ENCODE measurements around the gene ST8SIA1. TPM values are rescaled to one million over a fixed set of nuclear protein-coding genes. Genes with fewer than 3 reads are reported as not detected.
A peak's percentile ranks its signal among the peaks of the same experiment; 100 is the strongest.

The ST8SIA1 gene
- total and polyA plus RNA-seq, 5 donors from 2014 or later = 1.2 to 39.4 (median 3.3) TPM

DNA sequence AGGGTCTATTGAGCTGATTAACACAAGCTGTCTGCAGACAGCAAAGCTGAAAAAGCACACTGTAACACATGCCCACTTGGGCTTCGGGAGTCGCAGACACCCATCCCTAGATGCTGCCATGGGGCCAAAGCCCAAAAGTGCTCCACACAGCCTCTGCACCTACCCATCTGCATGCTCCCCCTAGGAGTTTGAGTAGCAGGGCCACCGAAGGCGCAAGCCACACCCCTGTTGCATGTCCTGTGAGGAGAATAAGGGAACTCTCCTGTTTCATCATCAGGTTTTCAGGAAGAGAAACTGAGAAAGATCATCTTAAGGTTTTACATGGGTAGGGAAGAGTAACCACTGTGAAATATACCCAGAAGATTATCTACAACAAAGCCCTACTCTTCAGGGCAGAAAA is 5.6 kb upstream of the ST8SIA1 start:
- Mint-ChIP-seq H3K27ac (no peak overlapping the region), H3K4me3 (no peak overlapping the region), H3K36me3 (no peaks in the 10 kb centered on the region), H3K9me3 (peaks cover 0 to 15% (median 2%) of the 10 kb centered on the region in 7 donors), H3K4me1 (peaks cover 0 to 6% (median 5%) of the 10 kb centered on the region in 4 donors), H3K27me3 (peaks cover 5% of the 10 kb centered on the region)
- H3K9me3 ChIP-seq (ENCODE audit: control insufficient read depth in 2 of 2, low read length in 2 of 2) = no peaks in the 10 kb centered on the region
- H3K36me3 ChIP-seq (ENCODE audit: control insufficient read depth, insufficient read depth, low read length) = no peaks in the 10 kb centered on the region
- no peak for DNase-seq
- H3K27ac ChIP-seq (ENCODE audit: insufficient read depth, low read length, poor library complexity, severe bottlenecking) = no peak overlapping the region
- H3K27me3 ChIP-seq (ENCODE audit: control insufficient read depth, insufficient read depth, low read length) = no peaks in the 10 kb centered on the region
- no peak for ATAC-seq (ENCODE audit: low read depth in 2 of 2)
- H3K4me1 ChIP-seq (ENCODE audit: control insufficient read depth, insufficient read depth, low read length, poor library complexity, severe bottlenecking) = no peaks in the 10 kb centered on the region
- no peak overlapping the region for H3K4me3 ChIP-seq (ENCODE audit: low read depth, low read length)

DNA sequence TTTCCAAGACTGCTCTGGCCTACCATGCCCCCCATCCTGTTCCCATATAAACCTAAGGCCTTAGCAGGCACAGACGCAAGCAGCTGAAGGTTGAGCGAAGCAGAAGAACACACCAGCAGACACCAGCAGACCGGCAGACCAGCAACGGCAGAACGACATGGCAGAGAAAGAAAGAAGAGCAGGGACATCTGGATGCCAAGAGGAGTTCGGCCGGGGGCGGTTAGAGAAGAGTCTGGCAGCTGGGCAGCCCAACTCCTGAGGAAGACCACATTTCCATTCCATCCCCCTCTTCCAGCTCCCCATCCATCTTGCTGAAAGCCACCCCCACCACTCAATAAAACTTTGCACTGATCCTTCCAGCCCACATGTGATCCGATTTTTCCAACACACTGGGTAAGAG is 5.2 kb upstream of the ST8SIA1 start:
- Histone ChIP-seq H3K9me3 (ENCODE audit: control insufficient read depth in 2 of 2, low read length in 2 of 2) (no peaks in the 10 kb centered on the region), H3K4me1 (ENCODE audit: control insufficient read depth, insufficient read depth, low read length, poor library complexity, severe bottlenecking) (no peaks in the 10 kb centered on the region), H3K4me3 (ENCODE audit: low read depth, low read length) (no peak overlapping the region), H3K27me3 (ENCODE audit: control insufficient read depth, insufficient read depth, low read length) (no peaks in the 10 kb centered on the region), H3K36me3 (ENCODE audit: control insufficient read depth, insufficient read depth, low read length) (no peaks in the 10 kb centered on the region), H3K27ac (ENCODE audit: insufficient read depth, low read length, poor library complexity, severe bottlenecking) (no peak overlapping the region)
- DNase-seq (no peak), ATAC-seq (ENCODE audit: low read depth in 2 of 2) (no peak)
- Mint-ChIP-seq H3K27me3 (peaks cover 9% of the 10 kb centered on the region), H3K9me3 (peaks cover 0 to 15% (median 2%) of the 10 kb centered on the region in 7 donors), H3K27ac (no peak overlapping the region), H3K4me1 (peaks cover 0 to 10% (median 5%) of the 10 kb centered on the region in 4 donors), H3K36me3 (no peaks in the 10 kb centered on the region), H3K4me3 (no peak overlapping the region)

DNA sequence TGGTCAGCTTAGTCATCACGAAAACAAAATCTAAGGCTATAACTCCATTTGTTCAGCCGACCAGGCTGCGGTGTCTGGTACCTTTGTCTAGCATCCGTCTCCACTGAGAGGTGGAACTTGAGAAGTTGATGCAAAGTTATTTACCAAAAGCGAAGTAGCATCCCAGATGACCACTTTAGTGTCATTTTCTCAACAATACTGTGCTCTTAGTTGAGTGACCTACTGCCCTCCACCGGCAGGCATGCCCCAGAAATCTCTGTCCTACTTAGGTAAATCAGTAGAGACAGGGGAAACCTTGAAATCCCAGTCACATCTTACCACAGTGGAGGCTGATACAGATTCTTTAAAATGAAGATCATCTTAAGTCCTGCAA is 1.3 kb upstream of the ST8SIA1 start:
- Histone ChIP-seq H3K4me3 (ENCODE audit: low read depth, low read length) (peak overlapping the region; percentile 77), H3K4me1 (ENCODE audit: control insufficient read depth, insufficient read depth, low read length, poor library complexity, severe bottlenecking) (peaks cover 29% of the 10 kb centered on the region), H3K27me3 (ENCODE audit: control insufficient read depth, insufficient read depth, low read length) (no peaks in the 10 kb centered on the region), H3K36me3 (ENCODE audit: control insufficient read depth, insufficient read depth, low read length) (no peaks in the 10 kb centered on the region), H3K9me3 (ENCODE audit: control insufficient read depth in 2 of 2, low read length in 2 of 2) (no peaks in the 10 kb centered on the region), H3K27ac (ENCODE audit: insufficient read depth, low read length, poor library complexity, severe bottlenecking) (peak overlapping the region; percentile 74)
- no peaks in the 10 kb centered on the region for H3K36me3 Mint-ChIP-seq
- H3K27me3 Mint-ChIP-seq = peaks cover 10% of the 10 kb centered on the region
- no peak for DNase-seq
- H3K27ac Mint-ChIP-seq = peak overlapping the region; percentile 92 to 98 (median 94)
- no peak for ATAC-seq (ENCODE audit: low read depth in 2 of 2)
- H3K4me1 Mint-ChIP-seq = peaks cover 5 to 40% (median 32%) of the 10 kb centered on the region in 4 donors
- H3K9me3 Mint-ChIP-seq = peaks cover 0 to 2% (median 0%) of the 10 kb centered on the region in 7 donors
- H3K4me3 Mint-ChIP-seq = peak overlapping the region; percentile 90 to 96 (median 94)

DNA sequence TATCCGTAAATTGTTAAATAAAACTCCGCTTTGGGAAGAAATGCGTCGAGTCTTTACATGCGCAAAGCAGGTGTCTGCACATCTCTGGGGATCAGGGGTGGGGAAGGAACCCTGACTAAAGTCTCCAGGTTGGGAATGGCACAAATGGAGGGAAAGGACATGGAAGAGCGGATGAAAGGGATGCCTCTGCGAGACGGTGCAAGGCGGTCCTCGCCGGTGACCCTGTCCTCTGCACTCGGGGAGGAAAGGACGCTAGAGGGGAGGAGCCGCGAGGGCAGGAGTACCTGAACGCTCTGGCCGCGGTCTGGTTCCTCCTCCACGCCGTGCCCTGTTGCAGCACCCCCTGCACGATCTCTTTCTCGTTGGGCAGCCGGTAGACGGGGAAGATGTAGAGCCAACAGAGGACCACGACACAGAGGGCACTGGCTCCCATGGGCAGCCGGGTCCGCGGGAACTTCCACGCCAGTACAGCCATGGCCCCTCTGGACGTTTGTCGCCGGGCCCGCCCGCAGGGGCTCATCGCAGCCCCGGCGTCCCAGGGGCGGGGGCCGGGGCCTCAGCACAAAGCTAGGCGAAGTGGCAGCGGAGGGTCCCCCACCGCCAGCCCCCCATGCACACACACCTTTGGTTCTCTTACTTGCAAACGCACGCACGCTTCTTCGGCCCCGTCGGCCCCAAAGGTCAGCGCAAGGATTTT is 646 bp downstream of the ST8SIA1 start:
- peak; percentile 13 to 20 (median 15) for DNase-seq
- peak overlapping the region; percentile 73 to 96 (median 93) for H3K27ac Mint-ChIP-seq
- H3K27ac ChIP-seq (ENCODE audit: insufficient read depth, low read length, poor library complexity, severe bottlenecking) = peak overlapping the region; percentile 26
- peak overlapping the region; percentile 92 for H3K4me3 ChIP-seq (ENCODE audit: low read depth, low read length)
- H3K4me1 Mint-ChIP-seq = peaks cover 19 to 59% (median 50%) of the 10 kb centered on the region in 4 donors
- H3K36me3 ChIP-seq (ENCODE audit: control insufficient read depth, insufficient read depth, low read length) = no peaks in the 10 kb centered on the region
- H3K36me3 Mint-ChIP-seq = no peaks in the 10 kb centered on the region
- H3K4me3 Mint-ChIP-seq = peak overlapping the region; percentile 90 to 96 (median 94)
- peaks cover 47% of the 10 kb centered on the region for H3K4me1 ChIP-seq (ENCODE audit: control insufficient read depth, insufficient read depth, low read length, poor library complexity, severe bottlenecking)
- H3K9me3 Mint-ChIP-seq = no peaks in the 10 kb centered on the region
- no peak for ATAC-seq (ENCODE audit: low read depth in 2 of 2)
- peaks cover 10% of the 10 kb centered on the region for H3K27me3 Mint-ChIP-seq
- H3K27me3 ChIP-seq (ENCODE audit: control insufficient read depth, insufficient read depth, low read length) = no peaks in the 10 kb centered on the region
- no peaks in the 10 kb centered on the region for H3K9me3 ChIP-seq (ENCODE audit: control insufficient read depth in 2 of 2, low read length in 2 of 2)

DNA sequence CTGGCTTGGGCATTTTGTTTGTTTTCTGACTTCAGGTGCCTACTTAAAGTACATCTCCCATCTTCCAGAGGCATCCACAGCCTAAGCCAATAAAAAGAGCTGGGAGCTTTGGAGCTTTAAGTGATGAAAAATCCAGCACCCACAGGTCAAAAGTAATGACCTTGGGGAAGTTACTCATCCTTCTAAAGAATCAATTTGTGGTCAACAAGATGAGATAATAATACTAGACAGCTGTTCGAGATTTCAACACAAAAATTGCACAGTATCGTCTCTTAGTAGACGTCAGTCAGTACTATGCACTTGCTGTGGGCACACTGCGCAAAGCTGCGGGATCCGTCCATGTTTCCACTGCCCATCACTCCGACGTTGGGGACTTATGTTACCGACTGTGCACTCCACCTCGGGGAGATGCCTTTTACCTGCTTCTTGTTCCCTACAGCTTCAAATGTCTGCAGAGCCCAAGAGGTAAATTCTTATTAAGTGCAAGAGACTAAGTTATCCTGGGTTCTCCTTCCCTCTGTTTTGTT is 1.3 kb downstream of the ST8SIA1 start:
- peaks cover 10% of the 10 kb centered on the region for H3K27me3 Mint-ChIP-seq
- peaks cover 25 to 65% (median 56%) of the 10 kb centered on the region in 4 donors for H3K4me1 Mint-ChIP-seq
- Histone ChIP-seq H3K4me1 (ENCODE audit: control insufficient read depth, insufficient read depth, low read length, poor library complexity, severe bottlenecking) (peaks cover 53% of the 10 kb centered on the region), H3K27me3 (ENCODE audit: control insufficient read depth, insufficient read depth, low read length) (no peaks in the 10 kb centered on the region), H3K4me3 (ENCODE audit: low read depth, low read length) (peak overlapping the region; percentile 92), H3K36me3 (ENCODE audit: control insufficient read depth, insufficient read depth, low read length) (no peaks in the 10 kb centered on the region), H3K27ac (ENCODE audit: insufficient read depth, low read length, poor library complexity, severe bottlenecking) (no peak overlapping the region), H3K9me3 (ENCODE audit: control insufficient read depth in 2 of 2, low read length in 2 of 2) (no peaks in the 10 kb centered on the region)
- no peaks in the 10 kb centered on the region for H3K9me3 Mint-ChIP-seq
- peak overlapping the region; percentile 90 to 96 (median 94) for H3K4me3 Mint-ChIP-seq
- ATAC-seq (ENCODE audit: low read depth in 2 of 2) (no peak), DNase-seq (peak in 2 of 3 donors; percentile 2 to 8)
- H3K27ac Mint-ChIP-seq = peak overlapping the region; percentile 73 to 96 (median 93)
- no peaks in the 10 kb centered on the region for H3K36me3 Mint-ChIP-seq

DNA sequence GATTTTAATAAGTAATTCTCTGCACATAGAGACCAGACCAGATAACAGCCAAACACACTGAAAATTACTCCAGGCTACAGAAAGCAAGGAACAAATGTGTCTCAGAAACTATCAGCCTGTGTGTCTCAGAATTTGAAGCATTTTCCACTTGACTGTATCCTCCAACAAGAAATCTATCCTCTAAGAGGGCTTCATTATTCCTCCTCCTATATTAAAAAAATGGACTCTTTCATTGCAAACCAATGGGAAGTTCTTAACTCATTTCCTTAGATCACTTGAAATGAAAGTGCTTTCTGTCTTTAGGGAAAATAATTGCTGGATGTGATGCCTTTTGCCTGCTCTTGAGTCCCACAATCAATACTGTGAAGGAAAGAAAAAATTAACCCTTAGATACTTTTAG is 2.3 kb downstream of the ST8SIA1 start:
- peaks cover 10% of the 10 kb centered on the region for H3K27me3 Mint-ChIP-seq
- H3K4me1 ChIP-seq (ENCODE audit: control insufficient read depth, insufficient read depth, low read length, poor library complexity, severe bottlenecking) = peaks cover 60% of the 10 kb centered on the region
- DNase-seq = no peak
- H3K27ac ChIP-seq (ENCODE audit: insufficient read depth, low read length, poor library complexity, severe bottlenecking) = peak overlapping the region; percentile 35
- no peaks in the 10 kb centered on the region for H3K9me3 Mint-ChIP-seq
- peaks cover 32 to 75% (median 64%) of the 10 kb centered on the region in 4 donors for H3K4me1 Mint-ChIP-seq
- H3K27ac Mint-ChIP-seq = peak overlapping the region; percentile 73 to 93 (median 88)
- no peak for ATAC-seq (ENCODE audit: low read depth in 2 of 2)
- no peaks in the 10 kb centered on the region for H3K36me3 Mint-ChIP-seq
- no peaks in the 10 kb centered on the region for H3K9me3 ChIP-seq (ENCODE audit: control insufficient read depth in 2 of 2, low read length in 2 of 2)
- H3K4me3 ChIP-seq (ENCODE audit: low read depth, low read length) = peak overlapping the region; percentile 92
- no peaks in the 10 kb centered on the region for H3K36me3 ChIP-seq (ENCODE audit: control insufficient read depth, insufficient read depth, low read length)
- H3K27me3 ChIP-seq (ENCODE audit: control insufficient read depth, insufficient read depth, low read length) = no peaks in the 10 kb centered on the region
- H3K4me3 Mint-ChIP-seq = peak overlapping the region; percentile 90 to 96 (median 94)

DNA sequence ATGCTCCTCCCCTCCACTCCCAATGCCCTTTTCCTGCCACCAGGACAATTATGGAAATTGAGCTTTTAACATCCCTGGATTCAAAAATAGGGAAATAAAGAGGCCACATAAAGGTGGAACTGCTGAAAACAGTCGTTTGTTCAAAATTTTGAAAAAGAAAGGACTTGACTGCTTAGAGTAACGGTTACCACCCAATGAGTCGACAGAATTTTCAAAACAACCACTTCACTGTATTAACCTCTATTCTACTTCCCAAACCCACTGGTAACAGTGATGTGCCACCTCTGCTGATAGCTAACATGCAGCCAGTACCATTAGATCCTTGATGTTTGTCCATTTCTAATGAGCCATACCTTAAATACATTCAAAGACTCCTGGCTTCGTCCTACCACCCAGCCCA is 4.9 kb downstream of the ST8SIA1 start:
- Mint-ChIP-seq H3K27me3 (no peaks in the 10 kb centered on the region), H3K4me1 (peaks cover 39 to 82% (median 70%) of the 10 kb centered on the region in 4 donors), H3K4me3 (peak overlapping the region in 3 of 4 donors; percentile 17 to 96 (median 93)), H3K27ac (peak overlapping the region; percentile 3 to 89 (median 82)), H3K36me3 (no peaks in the 10 kb centered on the region), H3K9me3 (no peaks in the 10 kb centered on the region)
- no peak for DNase-seq
- no peaks in the 10 kb centered on the region for H3K9me3 ChIP-seq (ENCODE audit: control insufficient read depth in 2 of 2, low read length in 2 of 2)
- no peak for ATAC-seq (ENCODE audit: low read depth in 2 of 2)
- H3K4me1 ChIP-seq (ENCODE audit: control insufficient read depth, insufficient read depth, low read length, poor library complexity, severe bottlenecking) = peaks cover 65% of the 10 kb centered on the region
- no peaks in the 10 kb centered on the region for H3K27me3 ChIP-seq (ENCODE audit: control insufficient read depth, insufficient read depth, low read length)
- no peaks in the 10 kb centered on the region for H3K36me3 ChIP-seq (ENCODE audit: control insufficient read depth, insufficient read depth, low read length)
- peak overlapping the region; percentile 49 for H3K4me3 ChIP-seq (ENCODE audit: low read depth, low read length)
- H3K27ac ChIP-seq (ENCODE audit: insufficient read depth, low read length, poor library complexity, severe bottlenecking) = no peak overlapping the region
